HG02870 (cell line): Measurements from ENCODE around the gene SPTBN1.

Source experiments
- ATAC-seq: cut with Tn5 transposase; IDR thresholded peaks from one replicate; pipeline ENCODE4 v1.9.1; 2021; ENCODE audit warnings: mild to moderate bottlenecking, moderate library complexity; ENCODE audit not compliant: unreplicated experiment

The SPTBN1 gene

GRCh38 chr2:54628418-54628817 is 172.3 kb downstream of the SPTBN1 start:
- no peak for ATAC-seq

GRCh38 chr2:54628957-54629356 is 172.8 kb downstream of the SPTBN1 start:
- ATAC-seq, result no peak

- no peak for ATAC-seq
These were observed 173.3 kb downstream of the SPTBN1 start for GRCh38 chr2:54629390-54629789.

- ATAC-seq, result no peak
These were observed 174.1 kb downstream of the SPTBN1 start for GRCh38 chr2:54629914-54630857.

- ATAC-seq, result no peak
These were observed 174.9 kb downstream of the SPTBN1 start for GRCh38 chr2:54630858-54631497.

- no peak for ATAC-seq
These were observed 175.6 kb downstream of the SPTBN1 start for GRCh38 chr2:54631755-54632154.

- no peak for ATAC-seq
These were observed 176.9 kb downstream of the SPTBN1 start for GRCh38 chr2:54632733-54633692.

- ATAC-seq, result no peak
These were observed 177.9 kb downstream of the SPTBN1 start for GRCh38 chr2:54634021-54634420.

GRCh38 chr2:54634564-54635511 is 178.7 kb downstream of the SPTBN1 start:
- ATAC-seq, result peak; percentile 72

GRCh38 chr2:54635554-54636152 is 179.5 kb downstream of the SPTBN1 start:
- ATAC-seq, result no peak

- no peak for ATAC-seq
These were observed 180.4 kb downstream of the SPTBN1 start for GRCh38 chr2:54636415-54637139.

- peak; percentile 37 for ATAC-seq
These were observed 182.0 kb downstream of the SPTBN1 start for GRCh38 chr2:54638103-54638502.

- ATAC-seq, result no peak
These were observed 182.7 kb downstream of the SPTBN1 start for GRCh38 chr2:54638774-54639187.

- ATAC-seq, result no peak
These were observed 183.5 kb downstream of the SPTBN1 start for GRCh38 chr2:54639609-54640008.

- no peak for ATAC-seq
These were observed 184.9 kb downstream of the SPTBN1 start for GRCh38 chr2:54640834-54641540.

GRCh38 chr2:54641988-54642387 is 185.9 kb downstream of the SPTBN1 start:
- no peak for ATAC-seq

GRCh38 chr2:54642677-54643430 is 186.7 kb downstream of the SPTBN1 start:
- no peak for ATAC-seq
